HepG2 (cell line): Measurements from ENCODE around the gene LRRC51. TPM values are rescaled to one million over a fixed set of nuclear protein-coding genes. Genes with fewer than 3 reads are reported as not detected.

Experiments
- BORCS8-MEF2B ChIP-seq: sonication (generic); formaldehyde crosslinking; IDR thresholded peaks from 2 replicates; pipeline ENCODE4 v1.8.0; 2022; ENCODE audit warnings: mild to moderate bottlenecking, missing genetic modification reagents
- CSRNP1 ChIP-seq: sonication (generic); formaldehyde crosslinking; IDR thresholded peaks from 2 replicates; pipeline ENCODE4 v1.8.1; 2023; ENCODE audit warnings: mild to moderate bottlenecking, missing genetic modification reagents
- GFI1 ChIP-seq: sonication (generic); formaldehyde crosslinking; IDR thresholded peaks from 2 replicates; pipeline ENCODE4 v1.5.0; 2020; ENCODE audit warnings: missing genetic modification reagents, mild to moderate bottlenecking, borderline replicate concordance
- HNF1A ChIP-seq, 2 experiments: sonication (generic) in 1 of 2; formaldehyde crosslinking in 1 of 2; IDR thresholded peaks; 2 replicates each; pipeline versions ENCODE4 v1.4.0 to v1.6.1; 2016 to 2020; ENCODE audit warnings: borderline replicate concordance in 1 of 2, low read depth in 1 of 2, mild to moderate bottlenecking in 1 of 2, missing genetic modification reagents in 1 of 2
- KDM4B ChIP-seq: sonication (generic); formaldehyde crosslinking; IDR thresholded peaks from 2 replicates; pipeline ENCODE4 v1.4.0; 2020; ENCODE audit warnings: missing genetic modification reagents
- LCORL ChIP-seq, 2 experiments: fragments of 450-650 bp in 1 of 2; sonication (generic) in 1 of 2; formaldehyde crosslinking in 1 of 2; IDR thresholded peaks; 2 replicates each; pipeline versions ENCODE4 v1.5.0 to v1.6.1; 2017 to 2020; ENCODE audit warnings: antibody characterized with exemption in 1 of 2, missing genetic modification reagents in 1 of 2
- MYNN ChIP-seq: sonication (generic); formaldehyde crosslinking; IDR thresholded peaks from 2 replicates; pipeline ENCODE4 v1.4.0; 2020; ENCODE audit warnings: mild to moderate bottlenecking, low read depth, missing genetic modification reagents
- PPARG ChIP-seq: conservative IDR thresholded peaks from 2 replicates; pipeline ENCODE4 v1.6.1; 2016; ENCODE audit warnings: missing biosample characterization, missing genetic modification reagents
- STAT6 ChIP-seq: sonication (generic); formaldehyde crosslinking; IDR thresholded peaks from 2 replicates; pipeline ENCODE4 v1.4.0; 2020; ENCODE audit warnings: missing genetic modification reagents, mild to moderate bottlenecking, borderline replicate concordance
- TAF15 ChIP-seq: fragments of 200-400 bp; formaldehyde crosslinking; IDR thresholded peaks from one replicate; pipeline ENCODE4 v1.6.1; 2018; ENCODE audit warnings: mild to moderate bottlenecking, low read depth, low read length; ENCODE audit not compliant: poor library complexity, severe bottlenecking
- ZFY ChIP-seq: sonication (generic); formaldehyde crosslinking; IDR thresholded peaks from 2 replicates; pipeline ENCODE4 v1.4.0; 2020; ENCODE audit warnings: missing genetic modification reagents
- ZNF142 ChIP-seq: sonication (generic); formaldehyde crosslinking; IDR thresholded peaks from 2 replicates; pipeline ENCODE4 v1.4.0; 2020; ENCODE audit warnings: missing genetic modification reagents
- ZNF614 ChIP-seq: IDR thresholded peaks from 2 replicates; pipeline ENCODE4 v1.6.1; 2018; ENCODE audit warnings: missing biosample characterization, missing genetic modification reagents, inconsistent platforms, borderline replicate concordance
- polyA plus RNA-seq, 8 experiments: library from polyadenylated mRNA; depleted of rRNA in 3 of 8; stranded (reverse) in 7 of 8; unstranded in 1 of 8; fragments of >200 nt; fragmentation: Illumina TruSeq in 4 of 8; extraction: Trizol in 4 of 8; gene quantifications; 2 replicates each; pipeline versions ENCODE4 v1.2.1 to v1.2.3, GENCODE V29; 2011 to 2016; ENCODE audit warnings: low read depth in 4 of 8, missing spikeins in 1 of 8, mixed read lengths in 1 of 8; ENCODE audit not compliant: insufficient read depth in 1 of 8
- total RNA-seq, 5 experiments: library from RNA; depleted of rRNA; stranded (reverse); fragments of >200 nt; fragmentation: Illumina TruSeq; extraction: Trizol; gene quantifications; 2 replicates each; pipeline ENCODE4 v1.2.3, GENCODE V29; 2016; ENCODE audit warnings: low read depth in 1 of 5

The LRRC51 gene
- total and polyA plus RNA-seq, 2 of the 13 experiments (the other 11 are each of a cell fraction or from before 2014, with no cell fraction given): 5.3 to 6.0 TPM

GRCh38 chr11:72041364-72042063 lies 39.1 kb upstream of the LRRC51 start (continued):
- TF ChIP-seq STAT6 (CRISPR knock-in tag) (no peak), BORCS8-MEF2B (CRISPR knock-in tag) (no peak), ZNF142 (no peak), ZNF614 (CRISPR knock-in tag) (no peak), LCORL (IDR thresholded peaks at IDR 0.05) (no peak), LCORL (CRISPR knock-in tag; IDR thresholded peaks at IDR 0.05) (no peak), ZFY (CRISPR knock-in tag) (peak; percentile 51), TAF15 (no peak), GFI1 (CRISPR knock-in tag) (no peak), MYNN (CRISPR knock-in tag) (0 out of 2 replicates have a peak, but pooled peaks have one; percentile 16), HNF1A (IDR thresholded peaks at IDR 0.05; ENCODE audit: low read depth) (no peak), HNF1A (CRISPR knock-in tag; IDR thresholded peaks at IDR 0.05; ENCODE audit: borderline replicate concordance) (no peak), PPARG (no peak), KDM4B (CRISPR knock-in tag) (no peak), CSRNP1 (CRISPR knock-in tag) (no peak)
